SH-SY5Y (cell line): ENCODE data around the gene NFATC2IP.

ENCODE experiments used
- GATA2 ChIP-seq: IDR thresholded peaks from 2 replicates; pipeline ENCODE4 v1.6.1; 2011; ENCODE audit warnings: mild to moderate bottlenecking, low read depth, low read length
- GATA3 ChIP-seq: IDR thresholded peaks from 2 replicates; pipeline ENCODE4 v1.6.1; 2011; ENCODE audit warnings: low read depth, mild to moderate bottlenecking, low read length, moderate library complexity

DNA sequence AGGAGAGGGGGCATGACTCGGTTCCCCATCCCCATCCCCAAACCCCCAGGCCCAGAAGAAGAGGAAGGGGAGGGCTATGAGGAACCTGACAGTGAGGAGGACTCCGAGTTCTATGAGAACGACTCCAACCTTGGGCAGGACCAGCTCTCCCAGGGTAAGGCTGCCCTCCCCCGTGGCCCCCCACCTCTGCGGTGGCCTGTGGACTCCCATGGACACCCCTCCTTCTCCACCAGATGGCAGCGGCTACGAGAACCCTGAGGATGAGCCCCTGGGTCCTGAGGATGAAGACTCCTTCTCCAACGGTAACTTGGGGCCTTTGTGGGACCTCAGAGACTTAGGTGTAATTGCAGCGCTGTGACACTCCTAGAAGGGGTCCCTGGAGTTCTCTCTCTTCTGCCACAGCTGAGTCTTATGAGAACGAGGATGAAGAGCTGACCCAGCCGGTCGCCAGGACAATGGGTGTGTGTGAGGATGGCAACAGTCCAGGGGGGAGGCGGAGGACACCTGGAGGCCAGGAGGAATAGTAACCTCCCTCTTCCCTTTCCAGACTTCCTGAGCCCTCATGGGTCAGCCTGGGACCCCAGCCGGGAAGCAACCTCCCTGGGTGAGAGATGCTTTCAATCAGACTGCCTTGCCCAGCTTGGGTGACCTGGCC, 13.4 kb upstream of the NFATC2IP start:
- TF ChIP-seq GATA2 (no peak), GATA3 (no peak)
